Inferior parietal cortex (tissue), 1 donor: Measurements from ENCODE around the gene DOK4.
A peak's percentile ranks its signal among the peaks of the same experiment; 100 is the strongest.

Experiments
- DNase-seq: peaks from one replicate; pipeline ENCODE4 v3.0.0-alpha.2; 2016; ENCODE audit errors: extremely low spot score

DOK4 gene

DNA sequence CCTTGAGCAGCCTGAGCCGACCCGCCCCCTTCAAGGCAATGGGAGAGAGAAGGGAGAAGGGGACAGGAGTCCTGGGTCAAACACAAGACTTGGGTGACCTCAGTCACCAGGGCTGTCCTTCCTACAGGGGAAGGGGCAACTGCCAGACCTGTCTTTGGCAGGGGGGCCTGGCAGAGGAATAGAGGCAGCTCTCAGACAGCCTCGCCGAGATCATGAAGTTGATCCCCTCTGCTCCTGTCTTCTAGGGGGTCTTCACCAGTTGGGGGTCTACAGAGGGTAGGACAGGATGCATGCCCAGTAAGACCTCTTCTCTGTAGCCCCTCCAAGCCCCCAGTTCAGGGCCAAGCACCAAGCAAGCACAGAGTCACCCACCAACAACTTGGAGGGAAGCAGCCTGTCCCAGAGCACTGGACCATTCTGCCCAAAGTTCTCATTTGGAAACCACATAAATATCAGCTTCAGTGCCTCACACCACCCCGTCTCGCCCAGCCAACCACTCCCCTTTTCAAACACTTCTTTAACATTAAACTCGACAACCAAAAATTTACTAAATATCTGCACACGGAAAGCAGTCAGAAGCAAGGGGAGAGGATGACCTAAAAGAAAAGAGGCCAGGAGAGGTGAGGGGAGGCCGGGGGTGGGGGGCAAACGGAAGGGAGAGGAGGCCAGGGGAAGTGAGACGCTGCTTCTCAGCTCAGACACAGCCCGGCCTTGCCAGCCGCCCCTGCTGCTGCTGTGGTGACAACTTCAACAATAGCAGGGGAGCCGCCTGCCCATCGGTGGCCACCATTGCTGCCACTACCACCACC, 7.7 kb downstream of the DOK4 start:
- DNase-seq = no peak

DNA sequence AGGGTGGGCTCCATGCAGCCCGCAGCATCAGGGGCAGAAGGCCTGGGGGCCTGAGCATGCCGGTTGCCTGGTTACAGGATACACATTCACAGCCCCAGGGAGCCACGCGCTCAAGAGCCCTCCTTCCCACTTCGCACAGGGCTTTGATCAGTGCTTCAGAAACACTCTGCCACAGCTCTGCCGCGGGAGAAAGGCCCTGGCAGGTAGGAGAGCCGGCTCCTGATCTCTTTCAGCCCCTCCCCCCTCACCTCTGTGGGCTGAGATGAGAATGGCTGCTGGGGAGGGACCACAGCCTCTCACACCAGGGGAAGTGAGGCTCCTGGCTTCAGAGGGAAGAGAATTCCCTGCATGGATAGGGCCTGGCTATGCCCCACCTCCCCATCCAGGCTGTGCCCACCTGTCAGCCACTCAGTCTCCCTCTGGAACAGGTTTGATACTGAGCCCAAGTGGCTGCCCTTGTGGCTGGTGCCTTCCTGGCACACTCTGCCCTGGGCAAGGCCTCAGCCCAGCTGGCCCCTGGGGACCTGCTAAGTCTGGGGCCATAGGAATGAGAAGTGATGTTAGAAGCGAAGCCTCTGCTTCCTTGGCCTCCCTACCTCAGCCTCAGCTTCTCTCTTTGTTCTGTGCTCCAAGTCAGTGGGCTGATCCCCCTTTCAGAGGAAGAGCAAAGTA, 8.6 kb downstream of the DOK4 start:
- DNase-seq = no peak

DNA sequence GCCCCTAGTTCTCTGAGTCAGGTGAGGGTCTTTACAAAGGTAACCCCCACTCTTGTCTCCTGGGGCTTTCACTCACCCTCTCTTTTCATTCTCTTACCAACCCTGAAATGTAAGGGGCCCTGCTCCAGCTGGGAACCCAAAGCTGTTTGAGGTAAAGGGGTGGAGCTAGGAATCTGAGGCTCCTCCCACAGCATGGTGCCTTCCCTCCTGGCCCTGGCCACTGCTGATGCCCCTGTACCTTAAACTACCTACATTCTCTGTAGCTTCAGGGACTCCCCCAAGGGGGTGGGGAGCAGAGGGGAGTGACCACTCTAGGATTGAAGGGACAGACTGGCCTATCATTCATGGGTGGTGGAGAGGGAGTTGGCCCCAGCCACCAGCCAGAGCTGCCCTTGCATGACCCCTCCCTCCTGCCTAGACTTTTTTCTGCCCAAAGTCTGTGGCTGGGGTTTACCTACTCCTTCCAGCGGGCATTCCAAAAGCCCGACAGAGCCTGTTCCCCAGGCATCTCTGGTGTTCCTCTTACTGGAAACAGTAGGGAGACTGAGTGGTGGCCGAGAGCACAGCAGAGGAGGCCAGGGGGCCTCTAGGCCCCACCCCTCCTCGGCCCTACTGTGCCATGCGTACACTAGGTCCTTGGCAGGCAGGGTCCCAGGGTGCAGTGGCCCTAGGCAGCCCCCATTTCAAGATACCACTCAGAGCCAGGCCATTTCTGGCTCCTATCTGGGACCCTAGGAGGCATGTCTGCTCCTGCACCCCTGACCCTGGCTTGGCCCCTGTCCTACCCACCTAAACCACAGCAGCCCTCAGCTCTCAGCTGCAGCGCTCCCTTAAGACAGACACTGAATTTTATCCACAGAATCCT, 9.5 kb downstream of the DOK4 start:
- no peak for DNase-seq

DNA sequence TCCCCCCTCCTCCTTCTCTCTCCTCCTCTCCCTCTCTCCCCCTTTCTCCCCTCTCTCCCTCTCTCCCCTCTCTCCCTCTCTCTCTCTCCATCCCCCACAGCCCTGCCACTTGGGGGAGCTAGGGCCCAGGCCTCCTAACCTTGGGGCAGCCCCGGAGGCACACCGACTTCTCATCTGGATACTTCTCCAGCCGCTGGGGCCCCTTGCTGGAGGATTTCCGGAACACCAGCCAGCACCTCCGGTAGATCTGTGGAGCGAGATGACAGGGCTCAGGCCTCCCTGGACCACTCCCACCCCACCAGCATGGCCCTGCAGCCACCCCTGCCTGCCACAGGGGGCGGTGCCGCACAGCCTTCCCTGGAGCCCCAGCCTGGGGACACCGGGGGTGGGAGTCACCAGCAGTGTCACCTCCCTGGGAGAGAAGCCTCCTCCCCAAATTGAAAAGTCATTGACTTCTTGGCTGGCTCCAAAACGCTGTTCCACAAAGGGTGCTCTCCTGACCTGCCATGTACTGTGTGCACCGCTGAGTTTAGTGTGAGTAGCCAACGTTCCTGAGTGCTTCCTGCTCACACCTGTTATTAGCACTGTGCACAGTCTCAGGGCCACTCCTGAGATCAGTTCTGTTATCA, 10.5 kb downstream of the DOK4 start:
- DNase-seq = no peak

DNA sequence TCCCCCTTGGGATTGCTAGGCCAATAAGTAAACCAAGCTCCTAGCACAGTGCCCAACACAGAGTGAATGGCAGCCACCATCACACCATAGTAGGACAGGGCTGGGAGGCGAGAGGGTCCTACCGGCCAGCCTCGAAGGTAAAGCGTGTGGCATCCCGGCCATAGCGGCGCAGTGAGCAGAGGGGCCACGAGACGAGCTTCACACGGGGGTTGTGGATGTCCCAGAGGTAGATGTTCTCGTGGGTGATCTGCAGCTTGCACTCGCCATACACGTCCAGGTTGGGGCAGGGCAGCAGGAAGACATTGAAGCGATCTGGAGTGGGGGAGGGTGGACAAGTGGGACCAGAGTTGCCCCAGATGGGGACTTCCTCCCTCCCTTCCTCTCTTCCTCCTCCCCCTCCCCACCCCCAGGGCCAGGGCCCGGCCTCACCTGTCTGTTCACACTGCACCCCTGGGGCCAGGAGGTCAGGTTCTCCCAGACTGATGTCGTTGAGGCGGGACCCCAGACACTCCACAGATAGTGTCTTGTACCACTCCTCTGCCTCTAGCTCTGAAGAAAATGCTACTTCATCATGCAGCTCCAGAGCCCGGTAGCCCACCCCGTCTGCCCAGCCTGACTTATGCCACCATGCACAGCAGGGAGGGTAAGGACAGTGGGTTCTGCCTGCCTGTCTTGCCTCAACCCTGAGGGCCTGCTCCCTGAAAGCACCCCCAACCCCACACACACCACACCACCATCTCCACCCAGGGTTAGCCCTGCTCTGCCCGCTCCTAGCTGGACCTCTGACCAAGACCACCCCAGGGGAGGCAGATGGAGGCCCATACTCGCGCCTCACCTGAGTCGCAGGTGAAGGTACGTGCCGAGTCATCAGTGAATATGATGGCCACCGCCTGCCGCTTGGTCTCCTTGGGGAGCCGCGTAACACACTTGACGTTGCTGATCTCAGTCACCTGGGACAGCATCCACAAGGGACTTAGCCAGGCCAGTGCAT, 11.3 kb downstream of the DOK4 start:
- no peak for DNase-seq

DNA sequence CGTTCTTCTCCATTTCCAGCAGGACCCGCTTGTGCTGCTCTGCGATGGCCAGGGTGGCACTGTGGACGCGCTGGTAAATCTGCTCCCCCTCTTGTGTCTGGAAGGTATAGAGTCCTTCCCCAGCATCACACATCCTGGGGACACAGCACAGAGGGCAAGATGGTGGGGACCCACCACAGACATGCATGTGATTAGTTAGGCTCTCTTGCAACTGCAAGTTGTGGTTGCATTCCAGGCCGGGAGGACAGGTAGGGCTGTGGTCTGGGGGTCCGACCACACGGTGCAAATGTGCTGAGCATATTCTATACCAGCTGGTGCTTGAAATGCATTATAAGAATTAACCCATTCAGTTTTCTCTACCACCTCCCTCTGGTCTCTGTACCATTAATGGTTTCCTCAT, 12.4 kb downstream of the DOK4 start:
- no peak for DNase-seq

DNA sequence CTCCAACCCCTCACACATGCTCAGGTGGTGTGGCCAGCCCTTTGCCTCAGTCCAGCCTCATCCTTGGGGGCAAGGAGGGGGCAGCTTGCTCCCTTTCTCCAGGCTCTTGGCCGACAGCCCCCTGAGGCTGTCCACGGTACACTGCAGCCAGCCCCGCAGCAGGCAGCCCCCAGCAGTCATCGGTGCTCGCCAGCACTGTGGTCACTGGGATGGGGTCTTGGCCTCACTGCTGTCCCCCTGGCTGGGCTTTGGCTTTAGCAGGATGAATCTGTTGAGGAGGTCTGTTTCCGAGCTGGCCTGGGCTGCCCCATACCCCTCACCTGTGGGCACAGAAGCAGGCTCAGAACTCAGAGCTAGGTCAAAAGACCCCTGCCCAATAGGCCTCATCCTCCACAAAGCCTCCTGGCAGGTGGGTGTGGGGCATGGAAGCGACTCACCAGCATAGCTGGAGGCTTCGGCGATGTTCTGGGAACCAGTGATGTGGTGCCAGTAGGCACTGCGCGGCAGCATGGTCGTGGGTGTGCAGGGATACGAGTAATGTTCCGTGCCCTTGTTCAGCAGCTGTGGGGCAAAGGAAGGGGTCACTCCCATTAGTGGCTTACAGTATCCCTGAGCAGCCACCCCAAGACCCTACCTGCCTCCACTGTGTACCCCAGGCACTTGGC, 13.0 kb downstream of the DOK4 start:
- no peak for DNase-seq

DNA sequence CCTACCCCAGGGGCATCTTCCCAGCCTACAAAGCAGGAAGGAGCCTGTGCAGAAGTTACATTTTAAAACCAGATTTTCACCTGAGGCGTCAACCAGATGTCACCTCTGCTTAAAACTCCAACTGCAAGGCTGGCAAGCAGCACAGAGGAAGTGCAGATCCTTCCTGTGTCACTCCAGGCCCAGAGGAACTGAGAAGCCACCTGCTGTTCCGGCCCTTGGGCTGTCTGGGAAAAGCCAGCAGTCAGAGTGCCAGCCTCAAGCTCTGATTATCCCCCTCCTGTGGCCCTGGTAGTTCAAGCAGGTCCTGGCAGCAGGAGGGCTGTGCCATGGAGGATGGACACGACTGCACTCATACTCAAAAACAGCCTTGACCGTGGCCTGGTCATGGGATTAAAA, 13.6 kb downstream of the DOK4 start:
- DNase-seq = no peak

DNA sequence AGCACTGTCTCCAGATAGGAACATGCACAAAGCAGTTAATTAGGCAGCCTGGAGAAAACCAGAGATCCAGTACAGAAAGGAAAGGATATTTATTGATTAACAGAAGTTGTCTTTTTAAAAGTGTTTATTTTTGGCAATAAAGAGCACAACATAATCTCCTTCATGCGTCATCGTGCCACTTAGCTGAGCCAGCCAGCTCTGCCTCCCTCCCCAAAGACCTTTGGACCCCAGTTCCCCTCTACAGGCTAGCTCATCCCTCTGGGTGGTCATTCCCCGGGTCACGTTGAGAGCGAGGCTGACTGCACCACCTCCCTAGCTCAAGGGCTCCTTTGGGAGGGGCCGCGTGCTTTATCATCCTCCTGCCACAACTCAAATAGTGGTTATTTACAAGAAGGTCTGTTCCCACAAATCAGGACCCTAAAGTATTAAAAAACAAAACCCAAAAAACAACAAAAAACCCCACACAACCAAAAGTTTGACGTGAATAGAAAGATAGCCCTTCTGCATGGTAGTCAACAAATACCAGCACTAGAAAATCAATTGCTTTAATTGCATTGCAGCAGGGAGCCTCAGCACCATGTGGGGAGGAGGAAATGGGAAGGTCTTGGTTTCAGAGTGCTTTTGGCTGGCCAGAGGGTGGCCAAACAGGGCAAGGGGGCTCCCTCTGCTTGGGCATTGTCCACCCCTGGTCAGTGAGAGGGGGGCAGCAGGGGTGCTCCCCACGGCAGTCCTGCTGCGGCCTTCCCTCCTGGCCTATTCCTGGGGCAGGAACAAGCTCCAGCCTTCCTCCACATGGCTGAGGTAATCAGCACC, 14.2 kb downstream of the DOK4 start:
- no peak for DNase-seq

DNA sequence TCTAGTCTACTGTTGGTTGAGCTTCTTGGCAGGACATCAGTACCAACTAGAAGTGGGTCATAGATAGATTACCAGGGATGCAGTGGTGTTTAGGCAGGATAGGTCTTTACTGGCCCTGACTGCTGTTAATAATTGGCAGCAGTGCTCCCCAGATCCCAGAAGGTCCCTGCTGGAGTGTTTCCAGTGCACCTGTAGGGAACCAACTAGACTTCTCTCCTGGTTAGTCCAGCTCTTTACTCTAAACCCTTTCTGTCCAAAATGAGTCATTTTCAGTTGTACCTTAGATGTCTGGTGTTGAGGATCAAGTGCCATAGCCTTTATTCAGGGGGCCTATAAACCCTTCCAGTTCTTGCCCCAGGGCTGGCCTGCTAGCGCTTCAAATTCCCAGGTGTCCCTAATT, 15.1 kb downstream of the DOK4 start:
- no peak for DNase-seq

DNA sequence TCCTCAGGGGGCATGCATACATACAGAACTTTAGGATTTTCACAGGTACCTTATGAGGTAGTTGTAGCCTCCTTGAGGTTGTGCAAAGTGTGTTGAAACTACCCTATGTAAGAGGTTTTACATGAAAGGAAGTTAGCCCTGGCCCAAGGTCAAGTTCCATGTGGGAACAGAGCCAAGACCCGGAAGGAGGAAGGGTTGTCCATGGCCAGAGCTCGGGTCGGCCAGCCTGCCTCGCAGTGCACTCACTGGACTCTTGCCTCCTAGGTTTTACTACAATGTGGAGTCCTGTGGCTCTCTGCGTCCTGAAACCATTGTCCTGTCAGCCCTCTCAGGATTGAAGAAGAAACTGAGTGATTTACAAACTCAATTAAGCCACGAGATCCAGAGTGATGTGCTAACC, 15.6 kb downstream of the DOK4 start:
- no peak for DNase-seq

DNA sequence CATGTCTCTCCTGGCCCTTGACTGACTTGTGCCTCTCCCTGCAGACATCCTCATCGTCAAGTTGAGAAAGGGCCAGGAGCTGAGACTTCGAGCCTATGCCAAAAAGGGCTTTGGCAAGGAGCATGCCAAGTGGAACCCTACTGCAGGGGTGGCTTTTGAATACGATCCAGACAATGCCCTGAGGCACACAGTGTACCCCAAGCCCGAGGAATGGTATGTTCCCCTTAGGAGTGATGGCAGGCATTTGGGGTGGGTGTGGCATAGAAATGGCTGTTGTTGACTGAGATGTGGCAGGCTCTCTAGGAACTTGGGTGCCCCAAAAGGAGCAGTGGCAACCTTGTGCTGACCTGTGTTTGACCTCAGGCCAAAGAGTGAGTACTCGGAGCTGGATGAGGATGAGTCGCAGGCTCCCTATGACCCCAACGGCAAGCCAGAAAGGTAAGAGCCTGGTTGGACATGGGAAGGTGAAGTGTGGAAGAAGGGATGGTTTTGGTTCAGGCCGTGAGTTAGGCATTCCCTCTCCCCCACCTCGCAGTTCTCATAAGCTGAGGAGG, 16.3 kb downstream of the DOK4 start:
- DNase-seq = no peak

DNA sequence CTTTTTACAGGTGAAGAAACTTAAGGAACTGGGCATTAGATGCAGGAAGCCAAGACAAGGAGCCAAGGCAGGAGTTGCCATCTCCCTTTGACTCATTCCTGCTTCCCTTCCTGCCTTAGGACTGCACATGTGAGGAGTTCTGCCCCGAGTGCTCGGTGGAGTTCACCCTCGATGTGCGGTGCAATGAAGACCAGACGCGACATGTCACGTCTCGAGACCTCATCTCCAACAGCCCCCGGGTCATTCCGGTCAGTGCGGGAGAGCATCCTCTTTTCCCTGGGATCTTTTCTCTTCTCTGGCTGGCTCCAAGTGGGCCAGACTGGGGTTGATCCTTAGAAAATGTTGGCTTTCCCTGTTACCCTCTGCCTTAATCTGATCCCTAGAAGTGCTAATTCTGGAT, 17.2 kb downstream of the DOK4 start:
- no peak for DNase-seq

DNA sequence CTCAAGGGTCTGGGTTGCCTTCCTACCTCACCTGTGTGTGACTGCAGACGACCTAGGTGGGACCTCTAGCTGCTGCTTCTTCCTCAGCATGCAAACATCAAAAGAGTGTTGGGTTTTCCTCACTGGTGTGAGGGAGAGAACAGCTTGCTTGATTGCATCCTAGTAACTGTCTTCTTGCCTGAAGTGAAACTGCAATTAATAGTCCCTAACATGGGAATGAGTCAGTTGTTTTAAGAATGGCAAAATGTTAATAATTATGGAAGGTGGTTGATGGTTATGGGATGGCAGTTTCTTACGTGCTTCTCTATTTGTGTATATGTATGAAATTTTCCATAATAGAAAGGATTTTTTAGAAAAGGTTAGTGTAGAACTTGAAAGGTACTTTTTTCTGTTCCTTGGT, 17.9 kb downstream of the DOK4 start:
- DNase-seq = no peak

DNA sequence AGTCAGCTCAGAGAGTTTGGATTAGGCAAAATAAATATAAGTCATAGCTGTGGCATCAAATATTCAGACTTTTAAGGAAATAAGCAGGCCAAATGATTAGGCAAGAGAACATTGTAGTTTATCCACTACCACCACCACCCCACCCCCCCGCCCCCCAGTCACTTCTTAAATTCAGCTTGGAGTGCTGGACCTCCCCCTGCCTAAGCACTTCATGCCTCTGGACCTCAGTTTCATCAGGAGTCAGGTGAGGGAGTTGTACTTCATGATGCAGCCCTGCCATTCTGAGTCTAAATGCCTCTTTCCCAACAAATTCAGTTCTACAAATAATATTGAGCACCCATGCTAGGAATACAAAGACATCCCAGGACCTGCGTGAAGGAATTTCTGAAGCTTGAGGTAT, 21.8 kb downstream of the DOK4 start:
- DNase-seq = no peak

DNA sequence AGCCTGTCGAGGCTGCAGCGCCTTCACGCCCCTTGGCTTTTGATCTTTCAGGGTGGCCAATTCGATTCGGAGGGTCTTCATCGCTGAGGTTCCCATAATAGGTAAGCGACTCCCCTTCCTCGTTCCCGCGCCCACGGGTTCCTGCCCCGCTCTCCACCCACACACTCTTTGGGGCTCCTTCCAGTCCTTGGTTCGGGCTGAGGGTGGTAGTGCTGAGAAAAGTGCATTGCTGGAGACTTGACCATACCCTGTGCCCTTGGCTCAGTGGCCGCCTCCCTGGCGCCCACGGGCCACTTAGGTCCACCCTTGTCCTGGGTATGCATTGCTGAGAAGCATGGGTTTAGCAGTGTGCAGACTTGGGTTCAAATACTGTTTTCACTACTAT, 23.3 kb downstream of the DOK4 start:
- no peak for DNase-seq

DNA sequence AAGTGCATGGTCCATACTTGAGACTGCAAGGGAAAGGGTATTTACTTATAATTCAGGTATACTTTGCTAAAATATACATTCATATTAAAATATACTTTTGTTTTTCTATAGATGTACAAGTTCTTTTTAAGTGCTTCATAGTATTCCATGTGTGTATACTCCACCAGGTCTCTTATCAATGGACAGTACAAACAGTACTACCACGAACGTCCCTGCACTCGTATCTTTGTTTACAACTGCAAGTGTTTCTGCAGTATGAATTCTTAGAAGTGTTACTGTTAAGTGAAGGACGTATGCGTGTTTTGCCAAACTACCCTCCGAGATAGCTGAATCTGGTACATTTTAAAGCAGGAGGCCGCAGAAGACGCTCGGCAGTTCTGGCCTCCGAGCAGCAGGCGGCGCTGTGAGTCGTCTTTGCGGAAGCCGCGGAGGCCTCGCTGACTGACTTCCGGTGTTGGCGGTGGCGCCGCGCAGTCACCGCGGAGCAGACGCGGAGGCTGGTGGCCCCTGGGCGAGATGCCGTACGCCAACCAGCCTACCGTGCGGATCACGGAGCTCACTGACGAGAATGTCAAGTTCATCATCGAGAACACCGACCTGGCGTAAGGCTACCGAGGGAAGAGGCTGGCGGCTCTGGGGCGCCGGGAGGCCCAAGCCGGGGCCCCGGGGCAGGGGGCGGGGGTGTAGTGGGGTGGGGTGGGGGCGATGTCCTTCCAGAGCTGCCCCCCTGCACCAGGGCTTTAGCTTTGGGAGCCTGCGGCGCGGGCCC, 23.9 kb downstream of the DOK4 start, which contains the start of gene POLR2C:
Gene POLR2C, plus strand, starts transcription at position 471 of the 769 bp plus-strand sequence. Its CDS starts 46 bp downstream, at position 517.
- DNase-seq = peak; percentile 90

DNA sequence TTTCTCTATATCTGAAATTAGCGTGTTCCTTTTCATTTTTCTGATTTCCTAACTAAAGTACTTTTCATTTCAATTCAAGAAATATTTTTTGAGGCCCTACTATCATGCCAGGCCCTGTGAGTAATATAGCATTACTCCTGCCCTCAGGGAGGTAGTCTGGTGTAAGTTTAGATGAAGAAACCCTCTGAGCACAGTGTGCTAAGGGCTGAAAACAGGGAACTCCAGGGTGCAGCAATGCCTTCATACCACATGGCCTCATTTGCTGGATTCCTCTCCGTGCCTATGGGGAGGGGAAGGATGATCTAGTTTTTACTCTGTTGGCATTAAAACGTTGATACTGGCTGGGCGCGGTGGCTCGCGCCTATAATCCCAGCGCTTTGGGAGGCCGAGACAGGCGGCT, 34.3 kb downstream of the DOK4 start:
- DNase-seq = no peak
